K562 (cell line): ENCODE measurements around the gene EXOSC1. TPM values are rescaled to one million over a fixed set of nuclear protein-coding genes. Genes with fewer than 3 reads are reported as not detected.

ENCODE experiments used
- ATAC-seq: fragments of 200-7000 bp; cut with Tn5 transposase; 3 replicates; pipeline ENCODE4 v1.9.1; 2020; ENCODE audit warnings: moderate library complexity
- BruUV-seq: library from RNA; stranded (reverse); fragments of 400-500 nt; replicated peaks from 2 replicates; lab custom pipeline; 2021; lab: Mats Ljungman, UMichigan
- CTCF ChIA-PET: fragments of 300-600 bp; formaldehyde crosslinking; extraction: SDS; loops from one replicate; lab custom pipeline; 2021; ENCODE audit warnings: low intra/inter-chr PET ratio; lab: Yijun Ruan, JAX
- POLR2A ChIA-PET: fragments of 300-600, 350-650 bp; sonication (Branson Sonifier 250); formaldehyde crosslinking; extraction: SDS; loops from one replicate; lab custom pipeline; 2021; ENCODE audit warnings: antibody characterized with exemption, inconsistent platforms; lab: Yijun Ruan, JAX
- DNase-seq, 4 experiments: peaks; one replicate each; pipeline versions ENCODE4 v3.0.0 to v3.0.0-alpha.2; 2011 to 2018; ENCODE audit warnings: low spot score in 3 of 4, mixed read lengths in 3 of 4; ENCODE audit errors: extremely low read depth in 1 of 4
- FAIRE-seq: peaks from 2 replicates; lab custom pipeline; 2011; peaks lifted over from hg19 to GRCh38; lab: Jason Lieb, UNC
- H2AFZ ChIP-seq: 2 replicates; pipeline ENCODE4 v1.6.0; 2011; ENCODE audit warnings: low read depth, low read length, control low read depth, inconsistent platforms
- H3K27ac ChIP-seq: fragments of 200-600 bp; 3 replicates; pipeline ENCODE4 v1.8.0; 2011; ENCODE audit warnings: low read depth, mild to moderate bottlenecking, control low read depth, inconsistent platforms, low read length, moderate library complexity, mixed read lengths; ENCODE audit errors: extremely low read depth
- H3K27me3 ChIP-seq, 2 experiments: fragments of 300-600 bp in 1 of 2; 2 replicates in 1 of 2; 3 replicates in 1 of 2; pipeline versions ENCODE4 v1.6.0 to v1.8.0; 2011; ENCODE audit warnings: inconsistent platforms in 2 of 2, low read length in 2 of 2, mild to moderate bottlenecking in 1 of 2, mixed read lengths in 1 of 2, moderate library complexity in 1 of 2; ENCODE audit not compliant: control insufficient read depth in 2 of 2, insufficient read depth in 2 of 2
- H3K36me3 ChIP-seq: fragments of 300-600 bp; 3 replicates; pipeline ENCODE4 v1.8.0; 2011; ENCODE audit warnings: mild to moderate bottlenecking, low read length, inconsistent platforms; ENCODE audit not compliant: control insufficient read depth, insufficient read depth
- H3K4me1 ChIP-seq, 2 experiments: fragments of 200-600 bp in 1 of 2; replicated peaks in 1 of 2; 2 replicates in 1 of 2; 3 replicates in 1 of 2; pipeline versions ENCODE4 v1.5.1 to v1.8.0; 2011; ENCODE audit warnings: inconsistent platforms in 2 of 2, low read length in 2 of 2, mild to moderate bottlenecking in 1 of 2, mixed read lengths in 1 of 2, moderate library complexity in 1 of 2; ENCODE audit not compliant: control insufficient read depth in 2 of 2, insufficient read depth in 2 of 2
- H3K4me2 ChIP-seq: 2 replicates; pipeline ENCODE4 v1.6.1; 2011; ENCODE audit warnings: low read length, control low read depth, inconsistent platforms, mixed read lengths; ENCODE audit not compliant: insufficient read depth
- H3K4me3 ChIP-seq: fragments of 200-600 bp; sonication (generic), shearing (Covaris generic); 2 replicates; pipeline ENCODE4 v1.5.1; 2016; ENCODE audit warnings: control low read depth, inconsistent platforms
- H3K79me2 ChIP-seq: fragments of 200-600 bp; 3 replicates; pipeline ENCODE4 v1.8.0; 2011; ENCODE audit warnings: low read length, inconsistent platforms; ENCODE audit not compliant: control insufficient read depth, insufficient read depth
- H3K9ac ChIP-seq, 2 experiments: 2 replicates each; pipeline versions ENCODE4 v1.6.0 to v1.6.1; 2011; ENCODE audit warnings: low read depth in 2 of 2, low read length in 2 of 2, control low read depth in 1 of 2, inconsistent platforms in 1 of 2, mild to moderate bottlenecking in 1 of 2, mixed read lengths in 1 of 2; ENCODE audit not compliant: insufficient read depth in 1 of 2
- H3K9me1 ChIP-seq: one replicate; pipeline ENCODE4 v1.6.0; 2011; ENCODE audit warnings: inconsistent platforms, mild to moderate bottlenecking, low read length, moderate library complexity; ENCODE audit not compliant: control insufficient read depth, insufficient read depth
- H3K9me3 ChIP-seq: replicated peaks from 2 replicates; pipeline ENCODE4 v1.5.1; 2011; ENCODE audit warnings: low read depth, low read length, inconsistent platforms; ENCODE audit not compliant: control insufficient read depth, insufficient read depth
- H4K20me1 ChIP-seq: replicated peaks from 2 replicates; pipeline ENCODE4 v1.6.1; 2011; ENCODE audit warnings: low read length, inconsistent platforms, mixed read lengths; ENCODE audit not compliant: control insufficient read depth, insufficient read depth
- CXXC5 ChIP-seq: fragments of 250-450 bp; sonication (Bioruptor Pico); IDR thresholded peaks from 2 replicates; pipeline ENCODE4 v1.8.0; 2022; ENCODE audit warnings: inconsistent platforms, mild to moderate bottlenecking, moderate library complexity
- HDAC3 ChIP-seq: fragments of 450-650 bp; IDR thresholded peaks from 2 replicates; pipeline ENCODE4 v1.6.1; 2018; ENCODE audit warnings: borderline replicate concordance, mild to moderate bottlenecking, moderate library complexity; ENCODE audit not compliant: partially characterized antibody
- MXI1 ChIP-seq: IDR thresholded peaks from 2 replicates; pipeline ENCODE4 v1.6.1; 2011; ENCODE audit warnings: low read depth, mild to moderate bottlenecking, improper control_type of control experiment, low read length
- WGBS: fragments of 100-300 bp; shearing (Covaris generic); methylation state at CpG from one replicate; pipeline ENCODE4 v1.1.6; 2016; ENCODE audit warnings: low coverage, mixed read lengths; ENCODE audit not compliant: insufficient coverage; ENCODE audit errors: missing lambda C conversion rate; 5-methylcytosine and 5-hydroxymethylcytosine counted together
- in situ Hi-C: fragments of 300-500 bp; cut with MboI; formaldehyde crosslinking; loops from 4 replicates; pipeline ENCODE4 v1.15.0; 2018; ENCODE audit warnings: inconsistent platforms, mixed read lengths
- intact Hi-C: fragments of 100-400 bp; cut with micrococcal nuclease; formaldehyde crosslinking; loops from 2 replicates; pipeline ENCODE4 v1.14.2; 2022
- polyA plus RNA-seq, 8 experiments: library from polyadenylated mRNA; depleted of rRNA in 4 of 8; stranded (reverse) in 5 of 8; unstranded in 3 of 8; fragments of >200 nt; fragmentation: Nextera tagmentation in 2 of 8; fragmentation: Illumina TruSeq in 1 of 8; extraction: Ambion mirVana in 2 of 8; extraction: Trizol in 1 of 8; gene quantifications; 2 replicates each; pipeline versions ENCODE4 v1.2.1 to v1.2.3, GENCODE V29; 2011 to 2014; ENCODE audit warnings: inconsistent platforms in 1 of 8, missing spikeins in 1 of 8
- total RNA-seq, 7 experiments: library from RNA; depleted of rRNA in 6 of 7; stranded (reverse); fragments of >200 nt in 6 of 7; fragmentation: Illumina TruSeq in 2 of 7; extraction: Trizol in 2 of 7; gene quantifications; 2 replicates each; pipeline versions ENCODE4 v1.2.1 to v1.2.3, GENCODE V29; 2011 to 2021; ENCODE audit warnings: low replicate concordance in 1 of 7
- TF ChIP-seq, protein P1 (sequence below): fragments of 250-450 bp; sonication (Bioruptor Pico); IDR thresholded peaks from 2 replicates; pipeline ENCODE4 v1.6.1; 2021; ENCODE audit warnings: mild to moderate bottlenecking
- TF ChIP-seq, protein P2 (sequence below): sonication (generic); formaldehyde crosslinking; IDR thresholded peaks from 2 replicates; pipeline ENCODE4 v1.8.1; 2023; ENCODE audit warnings: mild to moderate bottlenecking, missing genetic modification reagents
- TF ChIP-seq, protein P3 (sequence below): fragments of 450-650 bp; IDR thresholded peaks from 2 replicates; pipeline ENCODE4 v1.7.1; 2018; ENCODE audit warnings: mild to moderate bottlenecking, low read depth; ENCODE audit not compliant: partially characterized antibody
- TF ChIP-seq, protein P4 (sequence below): sonication (generic); formaldehyde crosslinking; IDR thresholded peaks from 2 replicates; pipeline ENCODE4 v1.8.1; 2023; ENCODE audit warnings: mild to moderate bottlenecking, missing genetic modification reagents

The EXOSC1 gene
- total and polyA plus RNA-seq, 9 of the 15 experiments (the other 6 are each of a cell fraction or from before 2014, with no cell fraction given) = 44.3 to 117 (median 67.0) TPM

GRCh38 chr10:97459111-97459510 is 13.3 kb upstream of the EXOSC1 start:
- Histone ChIP-seq H3K4me2 (no peak overlapping the region), H3K9ac (no peak overlapping the region), H3K27ac (no peak overlapping the region), H3K79me2 (no peaks in the 10 kb centered on the region), H3K9me1 (no peaks in the 10 kb centered on the region), H3K36me3 (peaks cover 92% of the 10 kb centered on the region), H3K4me1 (no peaks in the 10 kb centered on the region; a peak in 2 of 5 replicates), H4K20me1 (no peaks in the 10 kb centered on the region), H3K27me3 (no peaks in the 10 kb centered on the region), H2AFZ (no peak overlapping the region), H3K4me3 (no peak overlapping the region), H3K9me3 (no peaks in the 10 kb centered on the region)
- CTCF ChIA-PET = no interaction called here
- POLR2A ChIA-PET = interaction anchor here (1.0 kb wide), 1 partner anchor 8 kb away, joined by 4 read pairs; no protein-coding TSS in a partner anchor
- DNase-seq (no peak), FAIRE-seq (no peak), ATAC-seq (no peak)
- in situ Hi-C loops = no loop called here
- TF ChIP-seq, protein P1, sequence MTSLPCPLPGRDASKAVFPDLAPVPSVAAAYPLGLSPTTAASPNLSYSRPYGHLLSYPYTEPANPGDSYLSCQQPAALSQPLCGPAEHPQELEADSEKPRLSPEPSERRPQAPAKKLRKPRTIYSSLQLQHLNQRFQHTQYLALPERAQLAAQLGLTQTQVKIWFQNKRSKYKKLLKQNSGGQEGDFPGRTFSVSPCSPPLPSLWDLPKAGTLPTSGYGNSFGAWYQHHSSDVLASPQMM (CRISPR knock-in tag) = no peak
- TF ChIP-seq CXXC5 (no peak), MXI1 (no peak), HDAC3 (no peak)
- TF ChIP-seq, protein P2, sequence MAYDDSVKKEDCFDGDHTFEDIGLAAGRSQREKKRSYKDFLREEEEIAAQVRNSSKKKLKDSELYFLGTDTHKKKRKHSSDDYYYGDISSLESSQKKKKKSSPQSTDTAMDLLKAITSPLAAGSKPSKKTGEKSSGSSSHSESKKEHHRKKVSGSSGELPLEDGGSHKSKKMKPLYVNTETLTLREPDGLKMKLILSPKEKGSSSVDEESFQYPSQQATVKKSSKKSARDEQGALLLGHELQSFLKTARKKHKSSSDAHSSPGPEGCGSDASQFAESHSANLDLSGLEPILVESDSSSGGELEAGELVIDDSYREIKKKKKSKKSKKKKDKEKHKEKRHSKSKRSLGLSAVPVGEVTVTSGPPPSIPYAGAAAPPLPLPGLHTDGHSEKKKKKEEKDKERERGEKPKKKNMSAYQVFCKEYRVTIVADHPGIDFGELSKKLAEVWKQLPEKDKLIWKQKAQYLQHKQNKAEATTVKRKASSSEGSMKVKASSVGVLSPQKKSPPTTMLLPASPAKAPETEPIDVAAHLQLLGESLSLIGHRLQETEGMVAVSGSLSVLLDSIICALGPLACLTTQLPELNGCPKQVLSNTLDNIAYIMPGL = no peak
- TF ChIP-seq, protein P3, sequence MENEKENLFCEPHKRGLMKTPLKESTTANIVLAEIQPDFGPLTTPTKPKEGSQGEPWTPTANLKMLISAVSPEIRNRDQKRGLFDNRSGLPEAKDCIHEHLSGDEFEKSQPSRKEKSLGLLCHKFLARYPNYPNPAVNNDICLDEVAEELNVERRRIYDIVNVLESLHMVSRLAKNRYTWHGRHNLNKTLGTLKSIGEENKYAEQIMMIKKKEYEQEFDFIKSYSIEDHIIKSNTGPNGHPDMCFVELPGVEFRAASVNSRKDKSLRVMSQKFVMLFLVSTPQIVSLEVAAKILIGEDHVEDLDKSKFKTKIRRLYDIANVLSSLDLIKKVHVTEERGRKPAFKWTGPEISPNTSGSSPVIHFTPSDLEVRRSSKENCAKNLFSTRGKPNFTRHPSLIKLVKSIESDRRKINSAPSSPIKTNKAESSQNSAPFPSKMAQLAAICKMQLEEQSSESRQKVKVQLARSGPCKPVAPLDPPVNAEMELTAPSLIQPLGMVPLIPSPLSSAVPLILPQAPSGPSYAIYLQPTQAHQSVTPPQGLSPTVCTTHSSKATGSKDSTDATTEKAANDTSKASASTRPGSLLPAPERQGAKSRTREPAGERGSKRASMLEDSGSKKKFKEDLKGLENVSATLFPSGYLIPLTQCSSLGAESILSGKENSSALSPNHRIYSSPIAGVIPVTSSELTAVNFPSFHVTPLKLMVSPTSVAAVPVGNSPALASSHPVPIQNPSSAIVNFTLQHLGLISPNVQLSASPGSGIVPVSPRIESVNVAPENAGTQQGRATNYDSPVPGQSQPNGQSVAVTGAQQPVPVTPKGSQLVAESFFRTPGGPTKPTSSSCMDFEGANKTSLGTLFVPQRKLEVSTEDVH = no peak
- TF ChIP-seq, protein P4, sequence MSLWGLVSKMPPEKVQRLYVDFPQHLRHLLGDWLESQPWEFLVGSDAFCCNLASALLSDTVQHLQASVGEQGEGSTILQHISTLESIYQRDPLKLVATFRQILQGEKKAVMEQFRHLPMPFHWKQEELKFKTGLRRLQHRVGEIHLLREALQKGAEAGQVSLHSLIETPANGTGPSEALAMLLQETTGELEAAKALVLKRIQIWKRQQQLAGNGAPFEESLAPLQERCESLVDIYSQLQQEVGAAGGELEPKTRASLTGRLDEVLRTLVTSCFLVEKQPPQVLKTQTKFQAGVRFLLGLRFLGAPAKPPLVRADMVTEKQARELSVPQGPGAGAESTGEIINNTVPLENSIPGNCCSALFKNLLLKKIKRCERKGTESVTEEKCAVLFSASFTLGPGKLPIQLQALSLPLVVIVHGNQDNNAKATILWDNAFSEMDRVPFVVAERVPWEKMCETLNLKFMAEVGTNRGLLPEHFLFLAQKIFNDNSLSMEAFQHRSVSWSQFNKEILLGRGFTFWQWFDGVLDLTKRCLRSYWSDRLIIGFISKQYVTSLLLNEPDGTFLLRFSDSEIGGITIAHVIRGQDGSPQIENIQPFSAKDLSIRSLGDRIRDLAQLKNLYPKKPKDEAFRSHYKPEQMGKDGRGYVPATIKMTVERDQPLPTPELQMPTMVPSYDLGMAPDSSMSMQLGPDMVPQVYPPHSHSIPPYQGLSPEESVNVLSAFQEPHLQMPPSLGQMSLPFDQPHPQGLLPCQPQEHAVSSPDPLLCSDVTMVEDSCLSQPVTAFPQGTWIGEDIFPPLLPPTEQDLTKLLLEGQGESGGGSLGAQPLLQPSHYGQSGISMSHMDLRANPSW (CRISPR knock-in tag) = no peak
- 98% methylated on average over 6 of the region's 7 CpGs for WGBS
- intact Hi-C loops = no loop called here
- BruUV-seq = no TSS peak
